Right atrium auricular region (tissue), 2 donors: ENCODE measurements around the gene CDK10. TPM values are rescaled to one million over a fixed set of nuclear protein-coding genes. Genes with fewer than 3 reads are reported as not detected.

ENCODE experiments used
- DNase-seq: peaks from one replicate; pipeline ENCODE4 v3.0.0-alpha.2; 2019; ENCODE audit warnings: low spot score
- H3K27ac ChIP-seq, 2 donors: fragments of 200-600 bp; sonication (generic); 1 replicate in 1 of 2; 2 replicates in 1 of 2; pipeline ENCODE4 v1.5.1; 2016 to 2019
- H3K27me3 ChIP-seq, 2 donors: fragments of 200-600 bp; sonication (generic); one replicate each; pipeline versions ENCODE4 v1.5.1 to v1.6.0; 2017 to 2019
- H3K36me3 ChIP-seq: fragments of 200-600 bp; sonication (generic); one replicate; pipeline ENCODE4 v1.5.1; 2016
- H3K4me1 ChIP-seq, 2 donors: fragments of 200-600 bp; sonication (generic); one replicate each; pipeline versions ENCODE4 v1.5.1 to v1.6.0; 2017 to 2019
- H3K4me3 ChIP-seq, 2 donors: fragments of 200-600 bp; sonication (generic); 1 replicate in 1 of 2; 2 replicates in 1 of 2; pipeline ENCODE4 v1.5.1; 2017 to 2019; ENCODE audit warnings: mild to moderate bottlenecking in 1 of 2, moderate library complexity in 1 of 2
- H3K9me3 ChIP-seq, 2 donors: fragments of 200-600 bp; sonication (generic); one replicate each; pipeline ENCODE4 v1.5.1; 2019
- total RNA-seq, 2 donors: library from RNA; depleted of rRNA; stranded (reverse); fragments of >200 nt; gene quantifications; one replicate each; pipeline ENCODE4 v1.1.0, GENCODE V29; 2016
- TF ChIP-seq, protein P1 (sequence below), 2 donors: fragments of 200-600 bp; sonication (generic); IDR thresholded peaks; one replicate each; pipeline ENCODE4 v1.5.1; 2019; ENCODE audit warnings: antibody characterized with exemption in 2 of 2

CDK10 gene
- total RNA-seq, 2 donors from 2014 or later, result 13.8 to 20.2 TPM

DNA sequence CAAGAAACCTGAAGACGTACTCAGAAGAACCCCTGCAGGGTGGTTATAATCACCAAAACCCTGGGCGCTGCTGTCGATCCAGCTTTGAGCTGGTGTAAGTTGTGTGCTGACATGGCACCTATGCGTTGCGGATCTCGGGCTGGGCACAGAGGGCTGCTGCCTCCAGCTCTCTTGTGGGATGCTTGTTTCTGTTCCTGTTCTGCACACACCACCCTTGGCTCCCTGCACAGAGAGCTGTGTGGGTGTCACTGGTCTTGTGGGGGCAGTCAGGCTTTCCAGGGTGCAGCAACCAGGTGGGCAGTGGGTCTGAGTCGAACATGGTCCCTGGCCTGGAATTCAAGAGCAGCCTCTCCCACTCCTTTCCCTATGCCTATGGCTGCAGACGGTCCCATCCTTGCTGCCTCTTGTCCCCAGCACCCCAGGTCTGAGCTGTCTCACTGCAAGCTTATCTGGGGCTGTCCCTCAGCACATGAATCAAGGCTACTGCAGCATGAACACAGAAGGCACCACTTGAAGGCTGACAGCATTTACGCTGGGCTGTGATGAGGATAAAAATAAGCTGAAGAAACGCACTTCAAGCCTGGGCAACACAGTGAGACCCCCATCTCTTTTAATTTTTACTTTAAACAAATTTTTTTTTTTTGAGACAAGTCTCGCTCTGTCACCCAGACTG is 55.0 kb downstream of the CDK10 start:
- Histone ChIP-seq H3K36me3 (peaks cover 48% of the 10 kb centered on the region), H3K9me3 (no peaks in the 10 kb centered on the region), H3K27me3 (no peaks in the 10 kb centered on the region), H3K27ac (no peak overlapping the region), H3K4me1 (no peaks in the 10 kb centered on the region), H3K4me3 (no peak overlapping the region)
- DNase-seq, result no peak
- TF ChIP-seq, protein P1, sequence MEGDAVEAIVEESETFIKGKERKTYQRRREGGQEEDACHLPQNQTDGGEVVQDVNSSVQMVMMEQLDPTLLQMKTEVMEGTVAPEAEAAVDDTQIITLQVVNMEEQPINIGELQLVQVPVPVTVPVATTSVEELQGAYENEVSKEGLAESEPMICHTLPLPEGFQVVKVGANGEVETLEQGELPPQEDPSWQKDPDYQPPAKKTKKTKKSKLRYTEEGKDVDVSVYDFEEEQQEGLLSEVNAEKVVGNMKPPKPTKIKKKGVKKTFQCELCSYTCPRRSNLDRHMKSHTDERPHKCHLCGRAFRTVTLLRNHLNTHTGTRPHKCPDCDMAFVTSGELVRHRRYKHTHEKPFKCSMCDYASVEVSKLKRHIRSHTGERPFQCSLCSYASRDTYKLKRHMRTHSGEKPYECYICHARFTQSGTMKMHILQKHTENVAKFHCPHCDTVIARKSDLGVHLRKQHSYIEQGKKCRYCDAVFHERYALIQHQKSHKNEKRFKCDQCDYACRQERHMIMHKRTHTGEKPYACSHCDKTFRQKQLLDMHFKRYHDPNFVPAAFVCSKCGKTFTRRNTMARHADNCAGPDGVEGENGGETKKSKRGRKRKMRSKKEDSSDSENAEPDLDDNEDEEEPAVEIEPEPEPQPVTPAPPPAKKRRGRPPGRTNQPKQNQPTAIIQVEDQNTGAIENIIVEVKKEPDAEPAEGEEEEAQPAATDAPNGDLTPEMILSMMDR (IDR thresholded peaks at IDR 0.05), result no peak

DNA sequence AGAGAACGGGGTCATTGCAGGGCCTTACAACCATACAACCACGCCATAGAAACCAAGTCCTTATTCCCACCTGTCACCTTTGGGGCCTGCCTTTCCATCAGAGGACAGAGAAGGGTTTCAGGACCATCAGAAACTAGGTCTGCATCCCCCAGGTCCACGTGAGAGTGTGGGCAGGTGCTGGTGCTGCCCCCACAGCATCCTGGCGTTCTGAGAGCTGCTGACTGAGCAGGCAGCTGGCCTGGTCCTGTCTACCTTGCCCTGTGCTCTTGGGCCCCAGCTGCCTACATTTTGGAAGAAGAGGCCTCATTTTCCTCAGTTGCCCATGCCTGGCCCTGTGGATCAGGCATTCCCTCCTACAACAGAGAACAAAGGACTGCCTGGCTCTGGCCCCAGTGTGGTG is 56.5 kb downstream of the CDK10 start:
- DNase-seq, result no peak
- peaks cover 33% of the 10 kb centered on the region for H3K36me3 ChIP-seq

DNA sequence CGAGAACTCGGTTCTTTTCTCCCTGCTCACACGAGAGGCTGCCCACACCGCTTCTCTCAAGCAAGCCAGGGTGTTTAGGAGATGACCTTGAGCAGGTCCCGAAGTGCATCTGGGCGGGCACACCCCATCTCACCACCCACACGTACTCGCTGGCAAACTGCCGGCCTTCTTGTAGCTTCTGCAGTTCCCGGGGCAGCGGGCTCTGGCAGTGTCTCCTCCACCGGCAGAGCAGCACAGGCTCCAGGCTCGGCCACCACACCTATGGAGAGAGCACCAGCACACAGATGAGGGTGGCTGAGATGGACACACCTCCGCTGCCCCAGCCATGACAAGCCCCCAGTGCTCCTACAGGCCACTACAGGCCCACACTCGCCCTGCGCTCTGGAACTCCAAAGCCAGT is 58.3 kb downstream of the CDK10 start:
- no peak overlapping the region for H3K4me3 ChIP-seq
- no peaks in the 10 kb centered on the region for H3K9me3 ChIP-seq

More for the DNA sequence above, 56.5 kb downstream of the CDK10 start:
- Histone ChIP-seq H3K27ac (no peak overlapping the region), H3K4me3 (no peak overlapping the region), H3K27me3 (no peaks in the 10 kb centered on the region), H3K9me3 (no peaks in the 10 kb centered on the region), H3K4me1 (no peaks in the 10 kb centered on the region)
- TF ChIP-seq, protein P1 (IDR thresholded peaks at IDR 0.05), result no peak

More for the DNA sequence above, 58.3 kb downstream of the CDK10 start:
- Histone ChIP-seq H3K27me3 (no peaks in the 10 kb centered on the region), H3K4me1 (no peaks in the 10 kb centered on the region), H3K36me3 (peaks cover 15% of the 10 kb centered on the region), H3K27ac (no peak overlapping the region)
- TF ChIP-seq, protein P1 (IDR thresholded peaks at IDR 0.05), result no peak
- no peak for DNase-seq

Other genes starting within 250 kb of the CDK10 start
- 10 to 100 TPM; 55.2 to 68.1 TPM for gene ANKRD11, start 196.1 kb upstream of the CDK10 start, total RNA-seq
- gene SPG7, start 178.3 kb upstream of the CDK10 start, total RNA-seq, result 100 to 1,000 TPM in 1 of 2 donors, 10 to 100 TPM in 1; 72.8 to 216 TPM
- gene RPL13, start 126.0 kb upstream of the CDK10 start, total RNA-seq, result 1,000 to 10,000 TPM; 4,239 to 4,547 TPM
- not detected for gene CPNE7, start 110.9 kb upstream of the CDK10 start, total RNA-seq
- under 1 TPM in 1 of 2 donors, not detected in 1; 0.16 TPM for gene DPEP1, start 73.0 kb upstream of the CDK10 start, total RNA-seq
- 10 to 100 TPM; 39.0 to 73.3 TPM for gene CHMP1A, start 29.0 kb upstream of the CDK10 start, total RNA-seq
- gene SPATA33, start 28.9 kb upstream of the CDK10 start, total RNA-seq, result 1 to 10 TPM; 1.1 to 2.2 TPM
- gene SPATA2L, start 15.0 kb downstream of the CDK10 start, total RNA-seq, result 10 to 100 TPM in 1 of 2 donors, 1 to 10 TPM in 1; 5.9 to 12.7 TPM
- gene VPS9D1, start 34.2 kb downstream of the CDK10 start, total RNA-seq, result 10 to 100 TPM in 1 of 2 donors, 1 to 10 TPM in 1; 7.3 to 11.3 TPM
- gene ZNF276, start 34.8 kb downstream of the CDK10 start, total RNA-seq, result 10 to 100 TPM; 10.0 to 11.1 TPM
- 1 to 10 TPM in 1 of 2 donors, under 1 TPM in 1; 0.70 to 1.5 TPM for gene FANCA, start 130.0 kb downstream of the CDK10 start, total RNA-seq
- gene SPIRE2, start 141.8 kb downstream of the CDK10 start, total RNA-seq, result 1 to 10 TPM in 1 of 2 donors, under 1 TPM in 1; 0.90 to 1.8 TPM
- 100 to 1,000 TPM in 1 of 2 donors, 10 to 100 TPM in 1; 91.8 to 108 TPM for gene TCF25, start 186.9 kb downstream of the CDK10 start, total RNA-seq
- 1 to 10 TPM in 1 of 2 donors, under 1 TPM in 1; 0.63 to 1.8 TPM for gene MC1R, start 232.2 kb downstream of the CDK10 start, total RNA-seq
- 1 to 10 TPM; 2.2 to 6.4 TPM for gene TUBB3, start 236.7 kb downstream of the CDK10 start, total RNA-seq